ENCODE data around the gene CD8B. TPM values are rescaled to one million over a fixed set of nuclear protein-coding genes. Genes with fewer than 3 reads are reported as not detected.

CD8B gene
- total and polyA plus RNA-seq, 2 donors (not counting 3 experiments of a cell fraction or from before 2014, with no cell fraction given) = not detected

GRCh38 chr2:86818114-86818801 is 43.4 kb downstream of the CD8B start:
- Histone ChIP-seq H2AFZ (ENCODE audit: low read depth, low read length) (no peak overlapping the region), H3K9me1 (replicated peaks; ENCODE audit: control insufficient read depth, extremely low read depth, insufficient read depth, low read length) (no peaks in the 10 kb centered on the region), H3K36me3 (ENCODE audit: control insufficient read depth in 2 of 2, extremely low read depth in 1 of 2, insufficient read depth in 2 of 2, low read length in 2 of 2) (no peaks in the 10 kb centered on the region), H3K27me3 (ENCODE audit: control insufficient read depth in 2 of 2, insufficient read depth in 2 of 2, low read length in 2 of 2) (peaks cover 4 to 6% of the 10 kb centered on the region in 2 experiments), H3K4me2 (ENCODE audit: insufficient read depth, low read length) (no peak overlapping the region), H3K79me2 (ENCODE audit: control insufficient read depth, insufficient read depth, low read length) (no peaks in the 10 kb centered on the region), H3K4me3 (replicated peaks in 1 of 3; ENCODE audit: insufficient read depth in 1 of 3, low read depth in 1 of 3, low read length in 3 of 3) (no peak overlapping the region), H4K20me1 (replicated peaks; ENCODE audit: control insufficient read depth, extremely low read depth, insufficient read depth, low read length) (no peaks in the 10 kb centered on the region), H3K9me3 (replicated peaks; ENCODE audit: control insufficient read depth, insufficient read depth, low read length) (no peaks in the 10 kb centered on the region), H3K9ac (replicated peaks; ENCODE audit: extremely low read depth, insufficient read depth, low read length) (no peak overlapping the region), H3K4me1 (ENCODE audit: control insufficient read depth, extremely low read depth, insufficient read depth, low read length) (no peaks in the 10 kb centered on the region), H3K27ac (ENCODE audit: insufficient read depth, low read depth, low read length) (no peak overlapping the region)
- CTCF ChIA-PET = no interaction called here
- dilution Hi-C loops (cut with MboI; ENCODE audit: extremely low pct_ligation_motif_present, low sequenced_read_pairs) = no loop called here
- TF ChIP-seq MYC (IDR thresholded peaks at IDR 0.05; ENCODE audit: low read depth, low read length) (no peak), GATA2 (IDR thresholded peaks at IDR 0.05; ENCODE audit: insufficient read depth, insufficient read length, low read depth, low read length) (no peak), EZH2 (IDR thresholded peaks at IDR 0.05; ENCODE audit: borderline replicate concordance, low read depth, low read length, severe bottlenecking) (no peak), JUN (IDR thresholded peaks at IDR 0.05; ENCODE audit: borderline replicate concordance, insufficient read depth, insufficient read length, low read depth) (no peak), POLR2AphosphoS5 (IDR thresholded peaks at IDR 0.05; ENCODE audit: insufficient read depth, low read depth, low read length) (no peak), CTCF (IDR thresholded peaks at IDR 0.05; ENCODE audit: extremely low read depth in 1 of 2, insufficient read depth in 1 of 2, low read depth in 1 of 2, low read length in 2 of 2) (no peak), FOS (IDR thresholded peaks at IDR 0.05; ENCODE audit: borderline replicate concordance, insufficient read depth, low read length) (no peak), POLR2A (IDR thresholded peaks at IDR 0.05; ENCODE audit: low read depth, low read length) (no peak), MAX (IDR thresholded peaks at IDR 0.05; ENCODE audit: insufficient read depth, insufficient read length) (no peak)
- intact Hi-C loops (cut with micrococcal nuclease) = no loop called here
- BruUV-seq (replicated peaks) = no TSS peak
- FAIRE-seq (no peak), DNase-seq (ENCODE audit: low read depth, low spot score) (no peak)
- POLR2A ChIA-PET = no interaction called here
